COLO668 (cell line): ENCODE results near the gene PTPRD.

Source experiments
- DNase-seq: peaks from one replicate; lab custom pipeline; 2025; ENCODE audit not compliant: unreplicated experiment; lab: John Stamatoyannopoulos, UW

Gene PTPRD

GRCh38 chr9:8571643-8572042 is 2041.2 kb downstream of the PTPRD start:
- no peak for DNase-seq

DNA sequence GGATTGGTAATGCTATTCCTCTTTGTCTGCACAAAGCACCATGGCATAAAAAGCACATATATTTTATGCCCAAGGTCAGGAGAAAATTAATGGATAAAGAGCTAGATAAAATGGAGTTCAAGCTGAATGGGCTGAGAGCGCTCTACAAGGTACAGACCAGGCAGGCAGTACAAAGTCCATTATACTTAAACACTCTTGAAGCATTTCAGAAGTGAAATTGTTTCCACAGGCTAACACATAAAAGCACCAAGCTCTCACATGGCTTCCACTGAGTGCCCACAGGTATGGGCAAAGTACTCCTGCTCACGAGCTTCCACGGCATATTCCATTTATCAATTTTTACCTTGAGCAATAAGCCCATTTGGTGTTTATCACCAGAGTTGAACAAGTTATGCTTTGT is 2042.0 kb downstream of the PTPRD start:
- no peak for DNase-seq

GRCh38 chr9:8569823-8570222 is 2043.0 kb downstream of the PTPRD start:
- DNase-seq = no peak

GRCh38 chr9:8567963-8568579 is 2044.7 kb downstream of the PTPRD start:
- no peak for DNase-seq

DNA sequence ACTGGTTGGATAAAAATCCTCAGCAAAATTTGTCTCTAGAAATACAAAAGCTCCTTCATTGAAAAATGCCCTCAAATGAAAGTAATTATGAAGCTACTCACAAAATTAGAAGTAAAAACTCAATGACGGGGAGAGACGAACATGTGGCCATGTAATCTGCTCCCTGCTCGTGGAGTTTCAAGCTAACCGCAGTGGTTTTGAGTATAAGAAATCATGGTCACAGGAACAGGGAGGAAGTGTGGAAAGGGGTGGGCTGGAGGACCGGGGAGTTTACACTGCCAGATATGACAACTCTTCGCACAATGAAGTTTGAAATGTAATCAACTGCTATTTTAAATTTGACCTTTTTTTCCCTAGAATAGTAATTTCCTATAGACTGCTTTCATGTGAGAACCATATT is 2047.8 kb downstream of the PTPRD start:
- DNase-seq = no peak

- no peak for DNase-seq
These were observed 2052.0 kb downstream of the PTPRD start for GRCh38 chr9:8560560-8561525.

GRCh38 chr9:8558176-8558575 is 2054.6 kb downstream of the PTPRD start:
- DNase-seq = no peak

GRCh38 chr9:8555762-8556500 is 2056.9 kb downstream of the PTPRD start:
- DNase-seq = no peak

- no peak for DNase-seq
These were observed 2059.4 kb downstream of the PTPRD start for GRCh38 chr9:8553444-8553843.

DNA sequence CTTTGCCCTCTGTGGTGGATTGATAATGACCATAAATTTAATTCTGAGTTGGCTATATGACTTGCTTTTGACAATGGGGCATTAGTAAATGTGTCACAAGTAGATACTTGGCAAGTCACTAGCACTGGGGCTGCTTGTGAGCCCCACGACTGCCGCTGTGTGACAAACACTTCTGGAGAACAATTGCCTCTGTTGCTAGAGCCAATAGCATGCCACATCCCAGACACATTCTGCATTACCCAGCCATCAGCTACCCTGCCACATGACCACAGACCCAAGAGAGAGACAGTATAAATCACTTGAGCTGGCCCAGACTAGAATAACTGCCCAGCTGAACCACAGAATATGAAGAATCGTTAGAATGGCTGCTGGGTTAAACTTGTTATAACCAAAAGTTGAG is 2060.1 kb downstream of the PTPRD start:
- DNase-seq = no peak

- DNase-seq = no peak
These were observed 2063.6 kb downstream of the PTPRD start for GRCh38 chr9:8549214-8549613.

GRCh38 chr9:8543219-8543618 is 2069.6 kb downstream of the PTPRD start:
- no peak for DNase-seq

DNA sequence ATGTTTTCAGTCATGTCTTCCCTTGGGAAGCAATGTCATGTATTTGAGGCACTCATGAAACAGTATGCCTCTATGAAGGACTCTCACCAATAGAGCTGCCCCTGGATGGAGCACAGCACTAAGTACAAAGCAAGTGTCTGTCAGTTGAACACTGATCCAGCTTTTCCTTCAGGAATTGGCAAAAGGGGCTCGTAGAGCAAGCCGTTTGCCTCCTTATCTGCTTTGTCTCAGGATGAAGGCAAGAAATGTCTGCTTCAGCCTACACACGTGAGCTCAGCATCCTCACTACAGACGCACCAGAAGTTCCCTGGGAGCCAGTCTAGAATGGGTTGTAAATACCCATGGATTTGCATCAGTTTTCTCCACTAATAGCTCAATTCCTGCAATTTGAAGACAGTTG is 2070.3 kb downstream of the PTPRD start:
- DNase-seq = no peak

GRCh38 chr9:8539681-8540197 is 2073.1 kb downstream of the PTPRD start:
- DNase-seq = no peak

GRCh38 chr9:8536845-8537244 is 2076.0 kb downstream of the PTPRD start:
- DNase-seq = no peak

GRCh38 chr9:8534828-8535227 is 2078.0 kb downstream of the PTPRD start:
- DNase-seq = no peak

DNA sequence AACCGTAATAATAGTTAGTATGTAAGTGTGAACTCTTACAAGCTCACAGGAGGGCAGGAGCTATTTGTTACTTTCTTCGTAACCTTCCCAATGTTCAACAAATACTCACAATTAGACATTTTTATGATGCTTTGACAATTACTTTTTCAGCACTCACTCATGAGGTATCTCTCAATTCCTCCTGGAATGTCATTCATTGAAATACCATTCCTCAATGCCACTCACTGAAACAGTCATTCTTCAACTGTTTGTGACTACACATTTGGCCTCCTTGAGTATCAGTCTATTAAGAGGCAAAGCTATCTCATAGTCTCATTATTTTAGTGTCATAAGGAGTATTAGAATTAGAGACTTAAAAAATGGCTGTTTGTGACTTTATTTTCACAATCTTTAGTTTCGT is 2079.1 kb downstream of the PTPRD start:
- no peak for DNase-seq

DNA sequence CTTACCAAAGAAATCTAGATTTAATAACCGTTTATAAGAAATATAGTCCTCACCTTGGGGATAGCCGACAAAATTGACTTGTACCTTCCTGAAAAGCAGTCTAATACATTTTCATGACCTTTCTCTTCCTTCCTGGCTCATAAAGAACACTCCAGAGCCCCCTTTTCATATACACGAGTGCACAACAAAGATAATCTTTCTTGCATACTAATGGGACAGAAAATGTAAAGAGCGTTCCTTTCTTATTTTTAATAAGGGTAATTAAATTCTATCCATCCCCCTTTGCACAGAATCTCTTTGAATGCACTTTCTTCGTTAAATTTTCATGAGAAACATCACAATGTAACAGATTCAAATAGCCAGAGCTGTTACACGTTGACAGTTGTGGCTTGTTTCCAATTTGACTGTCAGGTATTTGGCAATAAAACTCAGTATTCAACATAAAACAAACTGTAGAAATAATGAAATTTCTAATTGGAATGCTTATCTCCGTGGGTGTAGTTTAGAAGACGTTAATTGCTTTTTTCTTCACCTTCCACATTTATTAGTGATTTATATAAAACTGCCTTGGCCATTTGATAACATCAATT is 2080.9 kb downstream of the PTPRD start:
- DNase-seq = no peak

GRCh38 chr9:8521112-8521511 is 2091.7 kb downstream of the PTPRD start:
- DNase-seq = no peak

- DNase-seq = no peak
These were observed 2097.1 kb downstream of the PTPRD start for GRCh38 chr9:8515748-8516147.

- DNase-seq = no peak
These were observed 2098.0 kb downstream of the PTPRD start for GRCh38 chr9:8514760-8515159.
